CD4-positive, alpha-beta T cell treated with Interleukin-15 for 1 hour (primary cell): ENCODE measurements around the gene CAMSAP1.
"Not testable (repeated sequence)": the region's sequence is repeated elsewhere in the genome, so short reads cannot be mapped to it uniquely, and the experiment has no call there.

ENCODE experiments used
- DNase-seq: peaks from one replicate; pipeline ENCODE4 v3.0.0-alpha.2; 2020

Gene CAMSAP1, protein sequence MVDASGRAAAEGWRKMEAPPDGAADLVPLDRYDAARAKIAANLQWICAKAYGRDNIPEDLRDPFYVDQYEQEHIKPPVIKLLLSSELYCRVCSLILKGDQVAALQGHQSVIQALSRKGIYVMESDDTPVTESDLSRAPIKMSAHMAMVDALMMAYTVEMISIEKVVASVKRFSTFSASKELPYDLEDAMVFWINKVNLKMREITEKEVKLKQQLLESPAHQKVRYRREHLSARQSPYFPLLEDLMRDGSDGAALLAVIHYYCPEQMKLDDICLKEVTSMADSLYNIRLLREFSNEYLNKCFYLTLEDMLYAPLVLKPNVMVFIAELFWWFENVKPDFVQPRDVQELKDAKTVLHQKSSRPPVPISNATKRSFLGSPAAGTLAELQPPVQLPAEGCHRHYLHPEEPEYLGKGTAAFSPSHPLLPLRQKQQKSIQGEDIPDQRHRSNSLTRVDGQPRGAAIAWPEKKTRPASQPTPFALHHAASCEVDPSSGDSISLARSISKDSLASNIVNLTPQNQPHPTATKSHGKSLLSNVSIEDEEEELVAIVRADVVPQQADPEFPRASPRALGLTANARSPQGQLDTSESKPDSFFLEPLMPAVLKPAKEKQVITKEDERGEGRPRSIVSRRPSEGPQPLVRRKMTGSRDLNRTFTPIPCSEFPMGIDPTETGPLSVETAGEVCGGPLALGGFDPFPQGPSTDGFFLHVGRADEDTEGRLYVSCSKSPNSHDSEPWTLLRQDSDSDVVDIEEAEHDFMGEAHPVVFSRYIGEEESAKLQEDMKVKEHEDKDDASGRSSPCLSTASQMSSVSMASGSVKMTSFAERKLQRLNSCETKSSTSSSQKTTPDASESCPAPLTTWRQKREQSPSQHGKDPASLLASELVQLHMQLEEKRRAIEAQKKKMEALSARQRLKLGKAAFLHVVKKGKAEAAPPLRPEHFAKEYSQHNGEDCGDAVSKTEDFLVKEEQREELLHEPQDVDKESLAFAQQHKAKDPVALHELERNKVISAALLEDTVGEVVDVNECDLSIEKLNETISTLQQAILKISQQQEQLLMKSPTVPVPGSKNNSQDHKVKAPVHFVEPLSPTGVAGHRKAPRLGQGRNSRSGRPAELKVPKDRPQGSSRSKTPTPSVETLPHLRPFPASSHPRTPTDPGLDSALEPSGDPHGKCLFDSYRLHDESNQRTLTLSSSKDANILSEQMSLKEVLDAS (N-terminal part only)

GRCh38 chr9:135907431-135908092 is at the start of gene CAMSAP1:
Gene CAMSAP1, minus strand, starts transcription at chr9:135907546. Its CDS starts 387 bp downstream, at chr9:135907159.
- DNase-seq: peak; percentile 93

- DNase-seq: no peak
Observed at GRCh38 chr9:135956802-135957174, 49.4 kb upstream of the CAMSAP1 start.

GRCh38 chr9:135955934-135956801 is 48.8 kb upstream of the CAMSAP1 start:
- no peak for DNase-seq

DNA sequence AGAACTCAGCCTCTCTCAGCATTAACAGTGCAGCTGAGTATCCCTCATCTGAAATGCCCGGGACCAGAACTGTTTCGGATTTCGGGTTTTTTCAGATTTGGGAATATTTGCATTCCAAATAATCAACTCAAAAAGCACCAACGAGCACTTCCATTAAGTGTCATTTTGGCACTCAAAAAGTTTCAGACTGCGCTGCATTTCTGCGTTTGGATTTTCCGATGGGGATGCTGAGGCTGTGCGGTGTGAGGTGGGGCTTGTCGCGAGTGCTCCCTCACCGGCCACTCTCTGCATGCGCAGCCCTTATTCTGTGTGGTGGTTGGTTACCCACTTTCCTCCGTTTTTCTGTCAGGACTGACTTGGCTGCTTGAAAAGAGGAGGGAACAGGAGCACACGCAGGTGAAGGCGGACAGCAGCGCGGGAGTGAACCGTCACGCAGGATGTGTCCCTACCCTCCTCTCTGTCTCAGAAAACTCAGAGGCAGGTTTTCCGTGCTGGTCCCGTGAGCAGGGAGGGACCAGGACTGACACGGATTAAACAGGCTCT is 45.4 kb upstream of the CAMSAP1 start:
- DNase-seq: no peak

GRCh38 chr9:135951889-135952663 is 44.7 kb upstream of the CAMSAP1 start:
- DNase-seq: no peak

- DNase-seq: not testable (repeated sequence)
Observed at GRCh38 chr9:135951310-135951709, 44.0 kb upstream of the CAMSAP1 start.

DNA sequence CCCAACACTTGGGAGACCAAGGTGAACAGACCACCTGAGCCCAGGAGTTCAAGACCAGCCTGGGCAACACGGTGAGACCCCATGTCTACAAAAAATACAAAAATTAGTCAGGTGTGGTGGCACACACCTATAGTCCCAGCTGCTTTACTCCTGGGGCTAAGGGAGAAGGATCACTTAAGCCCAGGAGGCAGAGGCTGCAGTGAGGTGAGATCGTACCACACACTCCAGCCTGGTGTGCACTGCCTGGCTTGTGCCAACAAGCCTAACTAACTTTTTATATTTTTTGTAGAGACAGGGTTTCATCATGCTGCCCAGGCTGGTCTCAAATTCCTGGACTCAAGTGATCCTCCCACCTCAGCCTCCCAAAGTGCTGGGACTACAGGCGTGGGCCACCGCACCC is 43.5 kb upstream of the CAMSAP1 start:
- not testable (repeated sequence) for DNase-seq

DNA sequence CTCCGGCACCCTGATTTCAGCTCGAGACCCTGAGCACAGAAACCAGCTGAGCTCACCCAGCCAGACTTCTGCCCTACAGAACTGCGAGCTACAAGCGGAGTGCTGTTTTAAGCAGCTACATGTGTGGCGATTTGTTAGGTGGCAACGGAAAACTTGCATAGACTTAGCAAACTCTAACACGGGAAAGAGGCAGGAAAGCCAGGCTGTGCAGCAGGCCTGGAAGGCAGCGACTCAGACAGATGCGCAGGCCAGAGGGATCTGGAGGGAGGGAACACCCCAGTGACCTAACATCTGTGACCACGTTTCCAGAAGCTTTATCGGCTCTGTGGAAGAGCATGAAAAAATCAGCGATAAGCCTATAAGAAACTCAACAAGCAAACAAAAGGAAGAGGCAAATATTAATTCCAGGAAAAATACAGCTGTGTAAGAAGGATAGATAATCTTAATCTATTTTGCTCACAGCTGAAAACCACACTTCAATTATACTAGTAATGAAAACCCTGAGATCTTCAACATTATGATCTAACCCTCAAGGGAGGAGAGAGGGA is 42.9 kb upstream of the CAMSAP1 start:
- no peak for DNase-seq

- no peak for DNase-seq
Observed at GRCh38 chr9:135949501-135950134, 42.3 kb upstream of the CAMSAP1 start.

DNA sequence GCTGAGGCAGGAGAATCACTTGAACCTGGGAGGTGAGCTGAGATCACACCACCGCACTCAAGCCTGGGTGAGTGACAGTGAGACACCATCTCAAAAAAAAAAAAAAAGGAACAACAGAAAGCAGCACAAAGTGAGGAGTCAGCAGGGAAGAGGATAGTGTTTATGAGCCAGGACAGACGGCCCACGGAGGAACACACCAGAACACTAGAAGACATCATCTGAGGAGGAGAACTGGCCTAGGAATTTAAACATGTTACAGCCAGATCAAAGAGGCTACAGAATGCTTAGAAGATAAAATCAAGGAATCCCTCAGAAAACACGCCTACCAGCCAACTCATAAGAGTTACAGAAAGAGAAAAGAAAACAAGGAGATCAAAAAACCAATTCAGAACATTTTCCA is 41.6 kb upstream of the CAMSAP1 start:
- no peak for DNase-seq

- no peak for DNase-seq
Observed at GRCh38 chr9:135948446-135948845, 41.1 kb upstream of the CAMSAP1 start.

- DNase-seq: no peak
Observed at GRCh38 chr9:135947582-135947981, 40.2 kb upstream of the CAMSAP1 start.

- not testable (repeated sequence) for DNase-seq
Observed at GRCh38 chr9:135947105-135947504, 39.8 kb upstream of the CAMSAP1 start.

DNA sequence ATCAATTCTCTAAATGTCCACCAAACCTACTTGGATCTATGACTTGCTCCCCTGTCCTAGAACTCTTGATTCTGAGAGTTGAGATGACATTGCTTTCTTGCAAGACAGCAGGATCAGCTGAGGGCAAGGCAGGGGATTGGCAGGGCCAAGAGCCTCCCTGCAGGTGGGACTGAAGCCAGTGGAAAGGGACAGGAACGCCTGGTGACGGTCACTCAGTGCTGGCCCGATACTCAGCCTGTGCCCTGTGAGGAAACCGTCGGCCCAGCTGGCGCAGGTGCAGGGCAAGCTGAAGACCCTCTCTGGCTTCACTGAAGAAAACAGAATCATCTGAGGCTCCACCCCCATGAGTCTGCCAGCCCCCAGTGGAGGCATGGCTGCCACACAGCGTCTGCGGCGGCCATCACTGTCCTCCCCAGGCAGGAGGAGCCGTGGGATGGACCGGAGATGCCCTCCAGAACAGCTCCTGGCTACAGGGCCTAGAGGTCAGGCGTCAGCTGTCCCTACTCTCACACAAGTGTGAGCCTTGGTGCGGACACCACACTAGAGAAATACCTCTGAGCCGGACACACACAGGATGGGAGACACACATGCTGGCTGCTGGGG is 39.1 kb upstream of the CAMSAP1 start:
- DNase-seq: no peak

DNA sequence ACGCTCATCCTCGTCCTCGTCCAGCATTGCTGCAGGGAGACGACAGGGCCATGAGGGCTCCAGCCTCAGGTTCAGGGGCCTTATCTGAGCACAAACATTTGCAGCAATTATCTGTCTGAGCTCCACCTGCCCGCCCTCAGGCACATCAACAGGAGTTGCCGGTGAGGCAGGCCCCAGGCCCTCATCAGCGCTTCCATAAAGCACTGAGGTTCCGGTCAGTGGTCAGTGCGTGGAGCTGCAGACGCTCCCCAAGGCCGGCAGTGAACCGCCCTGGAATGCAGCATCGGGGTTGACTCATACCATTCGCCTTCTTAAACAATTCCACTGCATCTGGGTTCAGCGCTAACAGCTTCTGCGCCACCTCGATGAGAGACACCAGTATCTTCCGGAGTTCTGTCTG is 38.6 kb upstream of the CAMSAP1 start:
- no peak for DNase-seq

DNA sequence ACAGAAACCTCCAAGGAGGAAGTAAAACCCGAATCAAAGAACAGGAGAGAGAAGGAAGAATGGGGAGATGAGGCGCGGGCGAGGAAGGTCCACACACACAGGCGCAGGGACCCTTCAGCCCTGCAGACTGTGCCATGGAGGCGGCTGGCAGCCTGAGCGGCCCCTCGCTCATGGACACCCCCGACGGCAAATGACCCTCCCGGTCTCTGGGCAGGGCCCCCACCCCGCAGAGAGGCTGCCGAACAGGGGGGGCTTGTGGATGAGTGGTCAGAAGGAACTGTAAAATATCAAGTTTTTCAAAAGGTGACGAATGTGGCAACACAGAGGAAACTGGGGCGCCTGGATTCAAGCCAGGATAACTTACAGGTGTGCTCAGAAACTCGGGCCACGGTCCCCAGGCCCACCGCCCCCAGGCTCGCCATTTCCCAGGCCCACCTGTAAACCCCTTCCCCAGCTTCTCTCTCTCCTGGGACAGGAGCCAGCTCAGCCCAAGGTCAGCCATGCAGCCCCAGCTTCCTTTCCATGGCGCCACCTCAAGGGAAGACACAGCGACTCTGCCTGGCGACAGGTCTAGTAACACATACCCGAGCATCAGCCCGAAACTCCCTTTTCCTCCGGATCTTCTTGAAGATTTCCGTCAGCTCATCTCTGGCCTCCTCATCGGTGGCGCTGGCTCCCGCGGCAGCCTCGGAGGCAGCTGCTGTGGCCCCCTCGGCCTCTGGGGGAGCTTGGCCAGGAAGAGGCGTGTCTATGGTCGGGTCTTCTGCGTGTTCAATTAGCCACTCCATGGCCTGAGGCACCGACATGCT is 37.3 kb upstream of the CAMSAP1 start:
- DNase-seq: no peak

DNA sequence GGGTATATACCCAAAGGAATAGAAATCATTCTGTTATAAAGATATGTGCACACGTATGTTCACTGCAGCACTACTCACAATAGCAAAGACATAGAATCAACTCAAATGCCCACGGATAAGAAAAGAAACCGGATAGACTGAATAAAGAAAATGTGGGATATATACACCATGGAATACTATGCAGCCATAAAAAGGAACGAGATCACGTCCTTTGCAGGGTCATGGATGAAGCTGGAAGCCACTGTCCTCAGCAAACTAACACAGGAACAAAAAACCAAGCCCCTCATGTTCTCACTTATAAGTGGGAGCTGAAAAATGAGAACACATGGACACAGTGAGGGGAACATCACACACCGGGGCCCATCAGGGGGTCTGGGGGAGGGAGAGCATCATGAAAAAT is 36.3 kb upstream of the CAMSAP1 start:
- DNase-seq: not testable (repeated sequence)

GRCh38 chr9:135941288-135941995 is 34.1 kb upstream of the CAMSAP1 start:
- DNase-seq: no peak
